BE2C (cell line): ENCODE results near the gene SAMD4B.

ENCODE experiments used
- DNase-seq: peaks from one replicate; pipeline ENCODE4 v3.0.0-alpha.2; 2020
- H3K27me3 ChIP-seq: fragments of 250-450 bp; sonication (Bioruptor Pico); 2 replicates; pipeline ENCODE4 v1.5.1; 2020; ENCODE audit warnings: mild to moderate bottlenecking
- H3K36me3 ChIP-seq: fragments of 250-450 bp; sonication (Bioruptor Pico); 2 replicates; pipeline ENCODE4 v1.5.1; 2020; ENCODE audit warnings: mild to moderate bottlenecking
- H3K4me1 ChIP-seq: fragments of 250-450 bp; sonication (Bioruptor Pico); 2 replicates; pipeline ENCODE4 v1.5.1; 2020
- H3K4me3 ChIP-seq: 2 replicates; pipeline ENCODE4 v1.5.1; 2011; ENCODE audit warnings: low read depth, low read length
- H3K9me3 ChIP-seq: fragments of 250-450 bp; sonication (Bioruptor Pico); 2 replicates; pipeline ENCODE4 v1.5.1; 2020
- TF ChIP-seq, protein P1 (sequence below): IDR thresholded peaks from 2 replicates; pipeline ENCODE4 v1.5.1; 2012; ENCODE audit warnings: mild to moderate bottlenecking, low read depth, low read length

The SAMD4B gene

DNA sequence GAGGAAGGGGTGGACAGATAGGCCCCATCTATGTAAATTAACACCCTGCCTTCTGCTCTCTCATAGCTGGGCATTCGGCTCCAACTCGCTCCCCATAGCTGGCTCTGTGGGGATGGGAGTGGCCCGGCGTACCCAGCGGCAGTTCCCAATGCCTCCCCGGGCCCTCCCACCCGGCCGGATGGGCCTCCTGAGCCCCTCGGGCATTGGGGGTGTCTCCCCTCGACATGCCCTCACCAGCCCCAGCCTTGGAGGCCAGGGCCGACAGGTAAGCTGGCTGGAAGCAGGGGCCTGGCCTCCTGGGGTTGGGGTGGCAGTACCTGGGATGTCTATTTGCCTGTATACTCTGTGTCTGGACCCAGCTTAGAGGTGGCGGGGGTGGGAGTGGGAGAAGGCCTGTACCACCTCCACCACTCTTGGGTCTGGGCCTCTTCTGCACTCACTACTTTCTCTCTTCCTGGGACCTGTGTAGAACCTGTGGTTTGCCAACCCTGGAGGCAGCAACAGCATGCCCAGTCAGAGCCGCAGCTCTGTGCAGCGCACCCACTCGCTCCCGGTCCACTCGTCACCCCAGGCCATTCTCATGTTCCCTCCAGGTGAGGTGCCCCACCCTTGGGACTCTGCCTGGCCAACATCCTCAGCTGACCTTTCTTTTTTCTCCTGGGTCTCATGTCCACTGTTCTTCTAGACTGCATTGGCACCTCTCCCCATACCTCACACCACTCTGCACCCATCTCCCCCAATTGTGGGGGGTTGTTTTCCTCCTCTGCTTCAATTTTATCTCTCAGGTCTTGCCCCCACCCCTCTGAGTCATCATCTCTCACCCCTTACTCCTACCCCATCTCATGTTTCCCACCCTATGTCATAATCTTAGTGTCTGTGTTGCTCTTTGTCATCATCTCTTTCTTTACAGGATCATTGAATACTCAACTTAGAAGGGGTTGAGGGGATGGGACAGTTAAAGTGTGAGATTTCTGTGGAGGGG is 38.6 kb downstream of the SAMD4B start:
- no peaks in the 10 kb centered on the region for H3K4me1 ChIP-seq
- no peaks in the 10 kb centered on the region for H3K9me3 ChIP-seq
- TF ChIP-seq, protein P1, sequence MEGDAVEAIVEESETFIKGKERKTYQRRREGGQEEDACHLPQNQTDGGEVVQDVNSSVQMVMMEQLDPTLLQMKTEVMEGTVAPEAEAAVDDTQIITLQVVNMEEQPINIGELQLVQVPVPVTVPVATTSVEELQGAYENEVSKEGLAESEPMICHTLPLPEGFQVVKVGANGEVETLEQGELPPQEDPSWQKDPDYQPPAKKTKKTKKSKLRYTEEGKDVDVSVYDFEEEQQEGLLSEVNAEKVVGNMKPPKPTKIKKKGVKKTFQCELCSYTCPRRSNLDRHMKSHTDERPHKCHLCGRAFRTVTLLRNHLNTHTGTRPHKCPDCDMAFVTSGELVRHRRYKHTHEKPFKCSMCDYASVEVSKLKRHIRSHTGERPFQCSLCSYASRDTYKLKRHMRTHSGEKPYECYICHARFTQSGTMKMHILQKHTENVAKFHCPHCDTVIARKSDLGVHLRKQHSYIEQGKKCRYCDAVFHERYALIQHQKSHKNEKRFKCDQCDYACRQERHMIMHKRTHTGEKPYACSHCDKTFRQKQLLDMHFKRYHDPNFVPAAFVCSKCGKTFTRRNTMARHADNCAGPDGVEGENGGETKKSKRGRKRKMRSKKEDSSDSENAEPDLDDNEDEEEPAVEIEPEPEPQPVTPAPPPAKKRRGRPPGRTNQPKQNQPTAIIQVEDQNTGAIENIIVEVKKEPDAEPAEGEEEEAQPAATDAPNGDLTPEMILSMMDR = no peak
- peaks cover 49% of the 10 kb centered on the region for H3K36me3 ChIP-seq
- H3K27me3 ChIP-seq = no peaks in the 10 kb centered on the region
- no peak for DNase-seq
- no peak overlapping the region for H3K4me3 ChIP-seq

GRCh38 chr19:39381910-39382611 is 39.8 kb downstream of the SAMD4B start:
- Histone ChIP-seq H3K4me1 (no peaks in the 10 kb centered on the region), H3K9me3 (no peaks in the 10 kb centered on the region), H3K27me3 (no peaks in the 10 kb centered on the region), H3K4me3 (no peak overlapping the region), H3K36me3 (peaks cover 45% of the 10 kb centered on the region)
- TF ChIP-seq, protein P1 = no peak
- no peak for DNase-seq

GRCh38 chr19:39382991-39383828 is 41.0 kb downstream of the SAMD4B start:
- H3K36me3 ChIP-seq = peaks cover 42% of the 10 kb centered on the region
- H3K9me3 ChIP-seq = no peaks in the 10 kb centered on the region
- TF ChIP-seq, protein P1 = no peak
- H3K4me3 ChIP-seq = no peak overlapping the region
- no peak for DNase-seq
- H3K27me3 ChIP-seq = no peaks in the 10 kb centered on the region
- no peaks in the 10 kb centered on the region for H3K4me1 ChIP-seq

- Histone ChIP-seq H3K9me3 (no peaks in the 10 kb centered on the region), H3K4me3 (no peak overlapping the region), H3K4me1 (no peaks in the 10 kb centered on the region), H3K36me3 (peaks cover 48% of the 10 kb centered on the region), H3K27me3 (no peaks in the 10 kb centered on the region)
- TF ChIP-seq, protein P1 = no peak
- DNase-seq = no peak
Observed at GRCh38 chr19:39384839-39385568, 42.8 kb downstream of the SAMD4B start.

GRCh38 chr19:39385629-39386411 is 43.6 kb downstream of the SAMD4B start:
- DNase-seq = no peak
- Histone ChIP-seq H3K9me3 (no peaks in the 10 kb centered on the region), H3K4me3 (no peak overlapping the region), H3K36me3 (peaks cover 45% of the 10 kb centered on the region), H3K27me3 (no peaks in the 10 kb centered on the region), H3K4me1 (no peaks in the 10 kb centered on the region)
- TF ChIP-seq, protein P1 = no peak
